K562 (cell line): ENCODE results near the gene KCND3. TPM values are rescaled to one million over a fixed set of nuclear protein-coding genes. Genes with fewer than 3 reads are reported as not detected.
A peak's percentile ranks its signal among the peaks of the same experiment; 100 is the strongest.

Source experiments
- ATAC-seq: fragments of 200-7000 bp; cut with Tn5 transposase; 3 replicates; pipeline ENCODE4 v1.9.1; 2020; ENCODE audit warnings: moderate library complexity
- BruUV-seq: library from RNA; stranded (reverse); fragments of 400-500 nt; replicated peaks from 2 replicates; lab custom pipeline; 2021; lab: Mats Ljungman, UMichigan
- CTCF ChIA-PET: fragments of 300-600 bp; formaldehyde crosslinking; extraction: SDS; loops from one replicate; lab custom pipeline; 2021; ENCODE audit warnings: low intra/inter-chr PET ratio; lab: Yijun Ruan, JAX
- POLR2A ChIA-PET: fragments of 300-600, 350-650 bp; sonication (Branson Sonifier 250); formaldehyde crosslinking; extraction: SDS; loops from one replicate; lab custom pipeline; 2021; ENCODE audit warnings: antibody characterized with exemption, inconsistent platforms; lab: Yijun Ruan, JAX
- DNase-seq, 4 experiments: peaks; one replicate each; pipeline versions ENCODE4 v3.0.0 to v3.0.0-alpha.2; 2011 to 2018; ENCODE audit warnings: low spot score in 3 of 4, mixed read lengths in 3 of 4; ENCODE audit errors: extremely low read depth in 1 of 4
- FAIRE-seq: peaks from 2 replicates; lab custom pipeline; 2011; peaks lifted over from hg19 to GRCh38; lab: Jason Lieb, UNC
- H2AFZ ChIP-seq: 2 replicates; pipeline ENCODE4 v1.6.0; 2011; ENCODE audit warnings: low read depth, low read length, control low read depth, inconsistent platforms
- H3K27ac ChIP-seq: fragments of 200-600 bp; 3 replicates; pipeline ENCODE4 v1.8.0; 2011; ENCODE audit warnings: low read depth, mild to moderate bottlenecking, control low read depth, inconsistent platforms, low read length, moderate library complexity, mixed read lengths; ENCODE audit errors: extremely low read depth
- H3K27me3 ChIP-seq, 2 experiments: fragments of 300-600 bp in 1 of 2; 2 replicates in 1 of 2; 3 replicates in 1 of 2; pipeline versions ENCODE4 v1.6.0 to v1.8.0; 2011; ENCODE audit warnings: inconsistent platforms in 2 of 2, low read length in 2 of 2, mild to moderate bottlenecking in 1 of 2, mixed read lengths in 1 of 2, moderate library complexity in 1 of 2; ENCODE audit not compliant: control insufficient read depth in 2 of 2, insufficient read depth in 2 of 2
- H3K36me3 ChIP-seq: fragments of 300-600 bp; 3 replicates; pipeline ENCODE4 v1.8.0; 2011; ENCODE audit warnings: mild to moderate bottlenecking, low read length, inconsistent platforms; ENCODE audit not compliant: control insufficient read depth, insufficient read depth
- H3K4me1 ChIP-seq, 2 experiments: fragments of 200-600 bp in 1 of 2; replicated peaks in 1 of 2; 2 replicates in 1 of 2; 3 replicates in 1 of 2; pipeline versions ENCODE4 v1.5.1 to v1.8.0; 2011; ENCODE audit warnings: inconsistent platforms in 2 of 2, low read length in 2 of 2, mild to moderate bottlenecking in 1 of 2, mixed read lengths in 1 of 2, moderate library complexity in 1 of 2; ENCODE audit not compliant: control insufficient read depth in 2 of 2, insufficient read depth in 2 of 2
- H3K4me2 ChIP-seq: 2 replicates; pipeline ENCODE4 v1.6.1; 2011; ENCODE audit warnings: low read length, control low read depth, inconsistent platforms, mixed read lengths; ENCODE audit not compliant: insufficient read depth
- H3K4me3 ChIP-seq: fragments of 200-600 bp; sonication (generic), shearing (Covaris generic); 2 replicates; pipeline ENCODE4 v1.5.1; 2016; ENCODE audit warnings: control low read depth, inconsistent platforms
- H3K79me2 ChIP-seq: fragments of 200-600 bp; 3 replicates; pipeline ENCODE4 v1.8.0; 2011; ENCODE audit warnings: low read length, inconsistent platforms; ENCODE audit not compliant: control insufficient read depth, insufficient read depth
- H3K9ac ChIP-seq, 2 experiments: 2 replicates each; pipeline versions ENCODE4 v1.6.0 to v1.6.1; 2011; ENCODE audit warnings: low read depth in 2 of 2, low read length in 2 of 2, control low read depth in 1 of 2, inconsistent platforms in 1 of 2, mild to moderate bottlenecking in 1 of 2, mixed read lengths in 1 of 2; ENCODE audit not compliant: insufficient read depth in 1 of 2
- H3K9me1 ChIP-seq: one replicate; pipeline ENCODE4 v1.6.0; 2011; ENCODE audit warnings: inconsistent platforms, mild to moderate bottlenecking, low read length, moderate library complexity; ENCODE audit not compliant: control insufficient read depth, insufficient read depth
- H3K9me3 ChIP-seq: replicated peaks from 2 replicates; pipeline ENCODE4 v1.5.1; 2011; ENCODE audit warnings: low read depth, low read length, inconsistent platforms; ENCODE audit not compliant: control insufficient read depth, insufficient read depth
- H4K20me1 ChIP-seq: replicated peaks from 2 replicates; pipeline ENCODE4 v1.6.1; 2011; ENCODE audit warnings: low read length, inconsistent platforms, mixed read lengths; ENCODE audit not compliant: control insufficient read depth, insufficient read depth
- CEBPZ ChIP-seq: fragments of 150-350 bp; IDR thresholded peaks from 2 replicates; pipeline ENCODE4 v1.6.1; 2014; ENCODE audit warnings: low read depth, mild to moderate bottlenecking, low read length, borderline replicate concordance
- E2F5 ChIP-seq: sonication (generic); formaldehyde crosslinking; IDR thresholded peaks from 2 replicates; pipeline ENCODE4 v1.8.0; 2022; ENCODE audit warnings: mild to moderate bottlenecking, missing genetic modification reagents
- MLLT1 ChIP-seq, 2 experiments: fragments of 450-650 bp; IDR thresholded peaks; 2 replicates each; pipeline ENCODE4 v1.6.1; 2016
- SOX6 ChIP-seq: fragments of 450-650 bp; IDR thresholded peaks from 2 replicates; pipeline ENCODE4 v1.6.1; 2014; ENCODE audit warnings: mild to moderate bottlenecking
- TCFL5 ChIP-seq: fragments of 250-450 bp; sonication (Bioruptor Pico); conservative IDR thresholded peaks from 2 replicates; pipeline ENCODE4 v1.6.1; 2021; ENCODE audit warnings: mild to moderate bottlenecking, moderate library complexity, matching md5 sums
- ZFP36 ChIP-seq: fragments of 150-350 bp; IDR thresholded peaks from 2 replicates; pipeline ENCODE4 v1.6.1; 2018; ENCODE audit warnings: low read length, low read depth; ENCODE audit not compliant: partially characterized antibody
- WGBS: fragments of 100-300 bp; shearing (Covaris generic); methylation state at CpG from one replicate; pipeline ENCODE4 v1.1.6; 2016; ENCODE audit warnings: low coverage, mixed read lengths; ENCODE audit not compliant: insufficient coverage; ENCODE audit errors: missing lambda C conversion rate; 5-methylcytosine and 5-hydroxymethylcytosine counted together
- in situ Hi-C: fragments of 300-500 bp; cut with MboI; formaldehyde crosslinking; loops from 4 replicates; pipeline ENCODE4 v1.15.0; 2018; ENCODE audit warnings: inconsistent platforms, mixed read lengths
- intact Hi-C: fragments of 100-400 bp; cut with micrococcal nuclease; formaldehyde crosslinking; loops from 2 replicates; pipeline ENCODE4 v1.14.2; 2022
- polyA plus RNA-seq, 8 experiments: library from polyadenylated mRNA; depleted of rRNA in 4 of 8; stranded (reverse) in 5 of 8; unstranded in 3 of 8; fragments of >200 nt; fragmentation: Nextera tagmentation in 2 of 8; fragmentation: Illumina TruSeq in 1 of 8; extraction: Ambion mirVana in 2 of 8; extraction: Trizol in 1 of 8; gene quantifications; 2 replicates each; pipeline versions ENCODE4 v1.2.1 to v1.2.3, GENCODE V29; 2011 to 2014; ENCODE audit warnings: inconsistent platforms in 1 of 8, missing spikeins in 1 of 8
- total RNA-seq, 7 experiments: library from RNA; depleted of rRNA in 6 of 7; stranded (reverse); fragments of >200 nt in 6 of 7; fragmentation: Illumina TruSeq in 2 of 7; extraction: Trizol in 2 of 7; gene quantifications; 2 replicates each; pipeline versions ENCODE4 v1.2.1 to v1.2.3, GENCODE V29; 2011 to 2021; ENCODE audit warnings: low replicate concordance in 1 of 7

Gene KCND3
- total and polyA plus RNA-seq, 9 of the 15 experiments (the other 6 are each of a cell fraction or from before 2014, with no cell fraction given): not detected

DNA sequence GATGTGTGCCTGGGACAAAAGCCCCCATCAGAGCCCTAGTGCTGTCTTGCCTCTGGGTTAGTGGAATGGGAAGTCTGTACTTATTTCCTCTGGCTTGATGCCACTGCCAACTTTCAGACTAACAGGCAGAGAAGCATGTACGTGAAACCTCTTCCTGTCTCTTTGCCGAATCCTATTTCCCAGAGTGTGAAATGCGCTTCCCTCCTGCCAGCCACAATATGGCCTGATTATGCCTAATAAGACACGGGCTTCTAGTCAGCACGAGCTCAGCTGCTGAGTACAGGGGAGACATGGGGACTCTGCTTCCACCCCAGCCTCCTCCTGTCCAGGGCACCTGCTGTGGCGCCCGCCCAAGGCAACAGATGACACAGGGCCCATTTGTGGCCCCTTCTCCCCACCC, 111.4 kb downstream of the KCND3 start:
- ChIA-PET POLR2A (interaction anchor here (0.9 kb wide), 1 partner anchor 9 kb away, joined by 4 read pairs; no protein-coding TSS in a partner anchor), CTCF (no interaction called here)
- no peaks in the 10 kb centered on the region for H3K79me2 ChIP-seq
- H3K4me3 ChIP-seq: no peak overlapping the region
- H4K20me1 ChIP-seq: 0 out of 2 replicates have a peak, but pooled peaks cover 3% of the 10 kb centered on the region
- H3K9me1 ChIP-seq: no peaks in the 10 kb centered on the region
- peaks cover 14 to 52% of the 10 kb centered on the region in 2 experiments; a peak in 4 of 5 replicates for H3K27me3 ChIP-seq
- intact Hi-C loops: no loop called here
- WGBS: 0% methylated on average over 7 of the region's 7 CpGs
- no peaks in the 10 kb centered on the region for H3K9me3 ChIP-seq
- no peak overlapping the region for H3K27ac ChIP-seq
- no peaks in the 10 kb centered on the region; a peak in 1 of 5 replicates for H3K4me1 ChIP-seq
- no peak for DNase-seq
- in situ Hi-C loops: no loop called here
- no peak for ATAC-seq
- no TSS peak for BruUV-seq
- no peaks in the 10 kb centered on the region for H3K36me3 ChIP-seq
- no peak for FAIRE-seq
- TF ChIP-seq SOX6 (no peak), CEBPZ (no peak), E2F5 (CRISPR knock-in tag) (no peak), MLLT1 (IDR thresholded peaks at IDR 0.05) (no peak), ZFP36 (peak; percentile 10), TCFL5 (CRISPR knock-in tag) (no peak)
- H3K9ac ChIP-seq: no peak overlapping the region
- H2AFZ ChIP-seq: no peak overlapping the region
- H3K4me2 ChIP-seq: no peak overlapping the region
